RCC 7860 (cell line): ENCODE results near the gene CHN2.
"Not testable (repeated sequence)": the region's sequence is repeated elsewhere in the genome, so short reads cannot be mapped to it uniquely, and the experiment has no call there.

Source experiments
- DNase-seq: peaks from one replicate; pipeline ENCODE4 v3.0.0-alpha.2; 2015; ENCODE audit warnings: low spot score
- FAIRE-seq: peaks from 2 replicates; lab custom pipeline; 2012; peaks lifted over from hg19 to GRCh38; lab: Jason Lieb, UNC

CHN2 gene

DNA sequence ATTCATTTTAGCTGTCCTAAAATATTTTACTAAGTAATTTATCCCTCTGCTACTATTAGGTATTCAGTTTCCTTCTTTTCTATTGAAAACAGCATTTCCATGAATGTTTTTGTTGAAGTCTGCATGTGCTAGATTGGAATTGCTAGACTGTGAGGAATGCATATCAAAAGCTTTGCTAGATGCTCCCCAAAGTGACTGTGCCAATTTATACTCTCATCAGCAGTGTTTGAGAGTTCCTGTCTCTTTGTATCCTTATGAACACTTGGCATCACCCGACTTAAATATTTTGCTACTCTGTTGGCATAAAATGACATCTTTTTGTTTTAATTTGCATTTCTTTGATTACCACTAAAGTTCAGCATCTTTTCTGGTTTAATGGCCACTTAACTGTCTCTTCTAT is 324.0 kb downstream of the CHN2 start:
- DNase-seq = no peak
- FAIRE-seq = no peak

- DNase-seq = no peak
- FAIRE-seq = no peak
Measured at GRCh38 chr7:29523728-29524127, 329.2 kb downstream of the CHN2 start.

DNA sequence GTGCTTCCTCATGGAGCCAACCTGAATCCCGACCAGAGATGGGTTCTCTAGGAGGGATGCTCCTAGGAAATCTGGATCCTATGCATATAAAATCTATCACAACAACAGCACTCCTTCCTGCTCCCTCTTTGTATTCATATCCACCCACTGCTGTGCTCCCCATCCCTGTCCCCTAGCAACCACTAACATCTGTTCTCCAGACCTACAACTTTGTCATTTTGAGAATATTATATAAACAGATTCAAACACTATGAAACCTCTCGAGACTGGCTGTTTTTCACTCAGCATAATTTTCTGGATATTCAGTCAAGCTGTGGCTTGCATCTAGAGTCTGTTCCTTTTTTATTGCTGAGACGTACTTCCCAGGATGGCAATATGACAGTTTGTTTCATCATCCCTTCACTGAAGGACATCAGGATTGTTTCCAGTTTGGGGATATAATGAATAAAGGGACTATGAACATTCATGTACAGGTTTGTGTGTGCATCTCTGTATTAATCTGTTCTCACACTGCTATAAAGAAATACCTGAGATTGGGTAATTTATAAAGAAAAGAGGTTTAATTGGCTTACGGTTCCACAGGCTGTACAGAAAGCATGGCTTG is 333.0 kb downstream of the CHN2 start:
- no peak for FAIRE-seq
- no peak for DNase-seq

DNA sequence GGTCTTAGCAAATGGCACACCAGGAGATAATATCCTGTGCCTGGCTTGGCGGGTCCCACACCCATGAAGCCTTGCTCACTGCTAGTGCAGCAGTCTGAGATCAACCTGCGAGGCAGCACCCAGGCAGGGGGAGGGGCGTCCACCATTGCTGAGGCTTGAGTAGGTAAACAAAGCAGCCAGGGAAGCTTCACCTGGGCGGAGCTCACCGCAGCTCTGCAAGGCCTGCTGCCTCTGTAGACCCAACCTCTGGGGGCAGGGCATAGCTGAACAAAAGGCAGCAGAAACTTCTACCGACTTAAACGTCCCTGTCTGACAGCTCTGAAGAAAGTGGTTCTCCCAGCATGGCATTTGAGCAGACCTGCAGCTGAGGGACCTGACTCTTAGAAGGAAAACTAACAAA is 334.0 kb downstream of the CHN2 start:
- not testable (repeated sequence) for FAIRE-seq, DNase-seq
